Liver (tissue), 3 donors: Measurements from ENCODE around the gene MYO1H.

Source experiments
- CTCF ChIP-seq: fragments of 150-350 bp; IDR thresholded peaks from 2 replicates; pipeline ENCODE4 v1.5.1; 2017; ENCODE audit warnings: improper control_type of control experiment, low read depth, low read length; ENCODE audit not compliant: missing input control
- EGR1 ChIP-seq, 2 donors: IDR thresholded peaks; 2 replicates each; pipeline ENCODE4 v1.6.1; 2016 to 2018; ENCODE audit warnings: antibody characterized with exemption in 2 of 2, low read depth in 2 of 2
- FOXA1 ChIP-seq: IDR thresholded peaks from 2 replicates; pipeline ENCODE4 v1.6.1; 2016; ENCODE audit warnings: antibody characterized with exemption
- GABPA ChIP-seq, 2 donors: IDR thresholded peaks in 1 of 2; conservative IDR thresholded peaks in 1 of 2; 2 replicates each; pipeline ENCODE4 v1.6.1; 2016; ENCODE audit warnings: antibody characterized with exemption in 2 of 2, mild to moderate bottlenecking in 1 of 2, moderate library complexity in 1 of 2
- RAD21 ChIP-seq, 2 donors: IDR thresholded peaks; 2 replicates each; pipeline ENCODE4 v1.6.1; 2016; ENCODE audit warnings: antibody characterized with exemption in 2 of 2, mild to moderate bottlenecking in 2 of 2
- RXRA ChIP-seq, 2 donors: IDR thresholded peaks; 2 replicates each; pipeline ENCODE4 v1.6.1; 2017 to 2018; ENCODE audit warnings: antibody characterized with exemption in 2 of 2, mild to moderate bottlenecking in 1 of 2
- SP1 ChIP-seq: IDR thresholded peaks from 2 replicates; pipeline ENCODE4 v1.6.1; 2018; ENCODE audit warnings: antibody characterized with exemption, mild to moderate bottlenecking
- TAF1 ChIP-seq: conservative IDR thresholded peaks from 2 replicates; pipeline ENCODE4 v1.6.1; 2016; ENCODE audit warnings: antibody characterized with exemption, mild to moderate bottlenecking
- TF ChIP-seq, protein P1 (sequence below): IDR thresholded peaks from 2 replicates; pipeline ENCODE4 v1.6.1; 2016; ENCODE audit warnings: antibody characterized with exemption
- donor health status: healthy.
- donor health status: healthy.

DNA sequence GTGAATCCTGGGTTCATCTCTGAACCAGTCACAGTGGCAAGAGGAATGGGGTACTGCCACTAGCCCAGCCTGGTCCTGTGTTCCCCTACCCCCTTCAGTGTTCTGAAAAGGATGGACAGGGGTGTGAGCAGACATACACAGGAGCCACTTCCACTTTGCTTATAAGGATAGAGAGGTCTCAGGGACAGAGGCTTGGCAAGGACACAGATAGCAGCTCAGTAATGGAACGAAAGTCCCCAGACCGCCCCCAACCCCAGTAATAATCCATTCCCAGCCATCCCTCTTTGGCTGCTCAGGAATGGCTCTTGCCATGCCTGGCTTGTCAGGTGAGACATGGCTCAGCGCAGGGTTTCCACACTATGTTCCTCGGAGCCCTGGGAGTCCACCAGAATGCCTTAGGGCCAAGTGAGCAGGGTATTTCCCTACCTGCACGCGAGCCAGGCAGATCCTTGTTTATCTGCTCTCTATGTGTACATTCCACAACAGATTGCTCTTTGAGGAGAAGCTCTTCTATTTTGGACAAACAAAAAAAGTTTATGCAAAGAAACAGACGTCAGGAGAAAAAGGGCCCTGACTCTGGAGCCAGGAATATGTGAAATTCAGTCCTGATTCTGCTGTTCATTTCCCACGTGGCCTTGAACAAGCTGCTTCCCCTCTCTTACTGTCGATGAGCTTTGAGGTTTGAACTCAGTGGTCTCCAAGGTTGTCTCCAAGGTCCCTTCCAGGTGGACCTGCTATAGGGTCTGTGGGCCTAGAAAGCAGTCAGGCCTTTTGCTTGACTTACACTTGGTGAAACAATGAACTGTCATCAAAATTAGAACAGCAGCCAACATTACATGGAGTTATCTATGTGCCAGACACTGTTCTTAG, 139.7 kb downstream of the MYO1H start:
- TF ChIP-seq CTCF = no peak
- TF ChIP-seq EGR1 (IDR thresholded peaks at IDR 0.05; ENCODE audit: low read depth in 2 of 2) = no peak
- no peak for TF ChIP-seq FOXA1
- TF ChIP-seq RAD21 (IDR thresholded peaks at IDR 0.05) = no peak
- TF ChIP-seq SP1 = no peak
- TF ChIP-seq, protein P1, sequence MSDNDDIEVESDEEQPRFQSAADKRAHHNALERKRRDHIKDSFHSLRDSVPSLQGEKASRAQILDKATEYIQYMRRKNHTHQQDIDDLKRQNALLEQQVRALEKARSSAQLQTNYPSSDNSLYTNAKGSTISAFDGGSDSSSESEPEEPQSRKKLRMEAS = no peak
- no peak for TF ChIP-seq RXRA (IDR thresholded peaks at IDR 0.05)
- no peak for TF ChIP-seq TAF1
- no peak for TF ChIP-seq GABPA (IDR thresholded peaks at IDR 0.05 in 1 of 2, conservative IDR thresholded peaks at IDR 0.05 in 1 of 2)
